HL-60/S4 treated with phorbol 12-myristate 13-acetate at 8.2 ng/mL for 4 days and 3 days (cell line): ENCODE results near the gene ARHGEF37.

Source experiments
- in situ Hi-C: fragments of 300-500 bp; cut with MboI; formaldehyde crosslinking; loops from 2 replicates; pipeline ENCODE4 v1.15.0; 2022; ENCODE audit warnings: low sequenced_read_pairs

The ARHGEF37 gene

GRCh38 chr5:149621415-149622098, 40.3 kb downstream of the ARHGEF37 start:
- in situ Hi-C loops: no loop called here

DNA sequence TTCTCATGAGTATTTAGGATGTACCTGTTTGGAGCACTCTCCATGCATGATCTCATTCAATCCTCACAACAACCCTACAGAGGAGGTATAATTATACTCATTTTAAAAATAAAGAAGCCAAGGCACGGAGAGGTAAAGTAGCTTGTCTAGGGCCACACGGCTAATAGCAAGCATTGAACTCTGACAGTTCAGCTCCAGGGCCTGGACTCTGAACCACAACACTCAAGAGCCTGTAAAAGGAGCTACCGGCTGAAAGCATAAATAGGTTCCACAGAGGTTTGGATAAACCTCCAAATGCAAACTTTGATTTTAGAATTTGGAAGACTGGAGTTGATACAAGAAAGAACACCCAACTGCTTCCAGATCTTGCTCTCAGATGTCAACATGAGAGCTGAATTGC, 41.2 kb downstream of the ARHGEF37 start:
- in situ Hi-C loops: no loop called here

GRCh38 chr5:149623473-149623872, 42.2 kb downstream of the ARHGEF37 start:
- in situ Hi-C loops: no loop called here

DNA sequence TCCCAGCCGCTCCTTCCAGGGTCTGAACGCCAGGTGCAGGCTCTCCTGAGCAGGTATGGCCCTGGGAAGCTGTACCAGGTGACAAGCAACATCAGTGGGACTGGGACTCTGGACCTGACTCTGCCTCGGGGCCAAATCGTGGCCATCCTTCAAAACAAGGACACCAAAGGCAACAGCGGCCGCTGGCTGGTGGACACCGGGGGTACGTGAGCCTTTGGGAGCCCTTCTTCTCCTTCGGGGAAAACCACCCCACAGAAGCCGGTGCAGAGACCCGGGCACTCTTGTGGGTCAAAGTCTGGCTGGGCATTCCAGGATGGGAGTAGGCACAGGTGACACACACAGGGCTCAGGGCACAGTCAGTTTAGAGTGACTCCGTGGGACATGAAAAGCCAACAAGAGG, 45.8 kb downstream of the ARHGEF37 start:
- in situ Hi-C loops: no loop called here

- in situ Hi-C loops: no loop called here
These were observed 46.9 kb downstream of the ARHGEF37 start for GRCh38 chr5:149628221-149628620.

GRCh38 chr5:149628846-149629388, 47.6 kb downstream of the ARHGEF37 start:
- in situ Hi-C loops: no loop called here

GRCh38 chr5:149629421-149629820, 48.1 kb downstream of the ARHGEF37 start:
- in situ Hi-C loops: no loop called here

DNA sequence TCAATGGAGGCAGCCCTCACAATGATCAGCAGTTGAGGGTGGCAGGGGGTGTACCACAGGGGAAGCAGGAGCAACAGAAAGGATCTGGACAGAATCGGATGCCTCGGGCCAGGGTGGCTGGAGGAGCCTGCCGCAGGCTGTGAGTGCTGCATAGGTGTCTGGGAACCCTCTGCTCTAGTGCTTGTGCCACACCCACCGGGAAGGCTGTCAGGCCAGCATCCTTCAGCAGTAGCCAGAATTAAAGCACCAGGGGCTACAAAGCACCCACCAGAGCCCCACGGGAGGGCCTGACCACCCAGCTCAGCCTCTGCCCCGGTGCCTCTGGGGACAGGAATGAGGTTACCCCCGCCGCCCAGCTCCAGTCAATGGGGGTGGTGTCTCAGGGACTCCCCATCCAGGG, 49.0 kb downstream of the ARHGEF37 start:
- in situ Hi-C loops: loop anchor here (10.0 kb wide), 2 partner anchors 194 to 364 kb away; no protein-coding TSS in a partner anchor

GRCh38 chr5:149631506-149631905, 50.2 kb downstream of the ARHGEF37 start:
- in situ Hi-C loops: loop anchor here (10.0 kb wide), 2 partner anchors 193 to 363 kb away; no protein-coding TSS in a partner anchor

GRCh38 chr5:149632311-149633251, 51.3 kb downstream of the ARHGEF37 start:
- in situ Hi-C loops: loop anchor here (10.0 kb wide), 2 partner anchors 192 to 362 kb away; no protein-coding TSS in a partner anchor

DNA sequence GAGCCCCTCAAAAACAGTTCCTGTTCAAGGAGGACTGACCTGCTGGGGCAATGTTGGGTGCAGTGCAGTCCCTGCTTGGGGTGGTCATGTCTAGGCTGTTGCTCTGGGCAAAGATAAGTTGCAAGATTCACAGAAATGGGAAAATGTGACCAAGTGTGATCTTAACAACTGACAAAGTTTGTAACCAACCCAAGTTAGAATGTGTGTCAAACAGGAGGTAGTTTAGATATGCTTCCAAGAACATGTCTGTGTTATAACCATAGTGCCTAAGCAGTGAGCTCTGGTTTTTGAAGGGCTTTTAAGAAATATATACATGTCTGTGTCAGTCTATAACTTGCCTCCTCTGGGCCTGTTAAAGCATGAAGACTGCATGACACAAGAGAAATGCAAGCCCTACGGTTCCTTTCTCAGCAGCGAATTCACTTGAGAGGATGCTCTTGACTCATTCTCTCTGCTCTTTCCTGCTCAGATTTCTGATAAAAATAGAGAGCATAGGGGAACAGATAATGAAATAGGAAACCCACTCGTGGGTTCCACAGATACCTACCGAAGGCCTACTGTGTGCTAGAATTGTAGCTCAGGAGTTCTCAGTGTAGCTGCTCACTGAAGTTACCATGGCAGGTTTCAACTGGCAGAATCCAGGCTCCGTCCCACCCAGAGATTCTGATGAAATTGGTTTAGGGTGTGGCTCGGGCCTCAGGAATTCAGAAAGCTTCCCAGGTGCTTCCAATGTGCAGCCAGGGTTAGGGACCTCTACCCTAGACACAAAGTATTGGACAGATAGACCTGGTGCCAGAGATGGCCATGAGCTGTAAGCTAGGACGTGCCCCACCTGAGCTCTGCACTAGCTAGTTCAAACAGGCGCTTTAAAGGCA, 52.4 kb downstream of the ARHGEF37 start:
- in situ Hi-C loops: loop anchor here (10.0 kb wide), 2 partner anchors 191 to 361 kb away; no protein-coding TSS in a partner anchor

DNA sequence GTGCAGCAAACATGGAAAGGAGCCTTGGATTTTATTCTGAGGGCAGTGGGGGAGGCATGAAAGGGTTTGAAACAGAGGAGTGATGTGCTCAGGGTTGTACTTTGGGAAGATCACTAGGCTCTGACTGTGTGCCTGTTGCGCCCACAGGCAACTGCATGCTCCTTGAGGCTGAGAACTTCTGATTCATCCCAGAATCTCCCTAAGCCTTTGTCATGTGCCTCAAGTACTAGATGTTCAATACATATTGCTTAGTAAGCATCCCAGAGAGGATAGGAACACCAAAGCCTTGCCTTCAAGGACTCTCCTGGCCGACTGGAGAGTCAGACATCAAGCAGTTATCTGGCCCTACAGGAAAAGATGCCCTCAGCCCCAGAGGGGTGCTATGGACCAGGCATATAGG, 54.1 kb downstream of the ARHGEF37 start:
- in situ Hi-C loops: loop anchor here (10.0 kb wide), 2 partner anchors 189 to 359 kb away; no protein-coding TSS in a partner anchor

- in situ Hi-C loops: loop anchor here (10.0 kb wide), 2 partner anchors 188 to 358 kb away; no protein-coding TSS in a partner anchor
These were observed 55.0 kb downstream of the ARHGEF37 start for GRCh38 chr5:149636191-149636860.

- in situ Hi-C loops: loop anchor here (10.0 kb wide), 2 partner anchors 188 to 358 kb away; no protein-coding TSS in a partner anchor
These were observed 55.6 kb downstream of the ARHGEF37 start for GRCh38 chr5:149636861-149637246.

DNA sequence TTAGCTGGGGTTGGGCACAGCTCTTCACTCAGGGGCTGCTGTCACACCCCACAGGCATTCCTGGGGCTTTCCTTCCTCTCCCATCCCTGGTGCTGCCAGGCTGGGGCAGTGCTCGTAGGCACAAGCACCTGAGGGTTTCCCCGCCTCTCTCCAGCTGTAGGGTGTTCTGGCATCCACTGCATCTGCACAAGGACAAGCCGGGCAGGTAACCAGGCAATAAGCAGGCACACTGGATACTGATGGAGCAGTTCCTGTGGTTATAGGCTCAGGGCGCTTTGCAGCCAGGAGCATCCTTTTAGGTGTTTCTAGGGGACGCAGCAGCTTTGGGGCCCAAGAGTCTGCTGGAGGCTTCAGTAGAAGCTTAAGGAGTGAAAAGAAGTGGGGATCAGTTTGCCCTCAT, 56.8 kb downstream of the ARHGEF37 start:
- in situ Hi-C loops: loop anchor here (10.0 kb wide), 2 partner anchors 187 to 357 kb away; no protein-coding TSS in a partner anchor

DNA sequence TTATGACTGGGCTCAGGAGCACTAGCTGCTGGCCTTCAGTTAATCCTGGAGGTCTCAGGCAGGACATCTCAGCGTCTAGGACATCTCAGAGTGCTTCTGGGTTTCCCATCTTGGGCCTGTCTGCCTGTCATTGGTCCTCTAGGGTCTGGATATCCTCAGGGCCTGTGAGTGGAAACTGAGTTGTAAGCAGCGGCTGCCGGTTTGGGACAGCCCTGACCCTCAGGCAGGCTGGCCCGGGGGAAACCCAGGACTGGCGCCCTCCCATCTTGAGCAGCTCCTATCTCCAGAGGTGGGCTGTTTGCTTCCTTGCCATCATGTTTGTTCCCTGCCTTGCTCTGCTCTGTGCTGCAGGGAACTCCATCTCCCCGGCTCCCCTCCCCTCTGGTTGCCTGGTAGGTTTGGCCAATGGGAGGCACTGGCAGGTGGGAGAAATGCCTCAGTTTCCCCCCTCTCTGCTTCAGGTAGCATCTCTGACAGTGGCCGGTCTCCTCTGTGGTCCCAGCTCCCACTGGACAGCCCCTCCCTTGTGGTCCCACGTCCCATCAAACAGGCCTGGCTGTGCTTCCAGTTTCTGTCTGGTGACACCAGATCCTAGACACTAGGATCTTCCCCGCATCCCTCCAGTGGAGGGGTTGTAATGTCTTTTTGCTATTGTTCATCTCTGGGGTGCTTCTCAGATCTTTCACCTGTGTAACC, 57.4 kb downstream of the ARHGEF37 start:
- in situ Hi-C loops: loop anchor here (10.0 kb wide), 2 partner anchors 186 to 356 kb away; no protein-coding TSS in a partner anchor

GRCh38 chr5:149639737-149640136, 58.4 kb downstream of the ARHGEF37 start:
- in situ Hi-C loops: loop anchor here (10.0 kb wide), 2 partner anchors 185 to 355 kb away; no protein-coding TSS in a partner anchor

DNA sequence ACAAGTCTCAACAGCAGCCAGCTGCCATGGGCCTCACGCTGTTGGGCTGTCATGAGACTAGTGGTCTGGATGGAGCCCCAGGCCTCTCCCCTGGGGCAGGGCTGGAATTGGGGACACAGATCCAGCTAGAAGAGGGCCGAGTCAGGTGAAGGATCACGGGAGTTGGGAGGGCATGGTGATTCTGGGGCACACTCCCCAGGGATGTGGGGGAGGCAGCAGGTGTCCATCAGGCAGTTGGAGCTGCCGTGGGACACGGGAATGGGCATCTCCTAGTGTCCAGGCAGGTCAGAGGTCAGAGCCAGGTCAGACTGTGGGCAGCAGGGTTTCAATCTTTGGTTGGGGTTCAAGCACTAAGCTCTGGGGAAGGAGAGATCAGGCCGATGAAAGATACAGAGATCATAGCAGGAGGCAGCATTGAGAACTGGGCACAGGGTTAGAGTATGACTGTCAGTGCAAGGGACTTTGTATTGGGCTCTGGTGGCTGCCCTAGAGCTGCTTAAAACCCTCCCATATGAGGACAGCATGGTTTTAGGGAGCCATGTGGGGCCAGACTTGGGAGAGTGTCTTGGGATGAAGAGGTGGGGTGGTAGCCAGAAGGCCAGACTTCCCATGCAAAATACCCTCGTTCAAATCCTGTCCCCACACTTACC, 59.2 kb downstream of the ARHGEF37 start:
- in situ Hi-C loops: no loop called here
